ENCODE measurements around the gene POU2F2. TPM values are rescaled to one million over a fixed set of nuclear protein-coding genes. Genes with fewer than 3 reads are reported as not detected.

POU2F2 gene
- total RNA-seq, 6 experiments from 2014 or later: 0.18 to 3.0 (median 1.00) TPM

- H3K27me3 ChIP-seq: no peaks in the 10 kb centered on the region
- ATAC-seq: no peak
- 71% methylated on average over 1 of the region's 1 CpG for WGBS (ENCODE audit: insufficient coverage, low coverage, low lambda C conversion rate, missing lambda C conversion rate)
- H3K4me3 ChIP-seq: no peak overlapping the region
- intact Hi-C loops (cut with DNase I): no loop called here
- H3K27ac ChIP-seq: no peak overlapping the region
- H3K4me1 ChIP-seq: no peaks in the 10 kb centered on the region
- TF ChIP-seq POLR2A (IDR thresholded peaks at IDR 0.05) (no peak), CTCF (IDR thresholded peaks at IDR 0.05) (no peak)
- no peak for DNase-seq
- H3K9me3 ChIP-seq: no peaks in the 10 kb centered on the region
- no peaks in the 10 kb centered on the region for H3K36me3 ChIP-seq
Observed at GRCh38 chr19:42110658-42111057, 21.6 kb downstream of the POU2F2 start.

- Histone ChIP-seq H3K4me3 (no peak overlapping the region), H3K27ac (no peak overlapping the region), H3K4me1 (no peaks in the 10 kb centered on the region), H3K27me3 (no peaks in the 10 kb centered on the region), H3K9me3 (no peaks in the 10 kb centered on the region), H3K36me3 (no peaks in the 10 kb centered on the region)
- ATAC-seq (no peak), DNase-seq (no peak)
- intact Hi-C loops (cut with DNase I): no loop called here
- TF ChIP-seq CTCF (IDR thresholded peaks at IDR 0.05) (no peak), POLR2A (IDR thresholded peaks at IDR 0.05) (no peak)
- 69% methylated on average over 3 of the region's 3 CpGs for WGBS (ENCODE audit: insufficient coverage, low coverage, low lambda C conversion rate, missing lambda C conversion rate)
Observed at GRCh38 chr19:42109896-42110295, 22.4 kb downstream of the POU2F2 start.

GRCh38 chr19:42108527-42109389 lies 23.5 kb downstream of the POU2F2 start:
- no peak overlapping the region for H3K4me3 ChIP-seq
- no peaks in the 10 kb centered on the region for H3K27me3 ChIP-seq
- ATAC-seq (peak; percentile 87 to 99 (median 92)), DNase-seq (peak; percentile 71 to 77 (median 75))
- intact Hi-C loops (cut with DNase I): no loop called here
- 11% methylated on average over 12 of the region's 16 CpGs for WGBS (ENCODE audit: insufficient coverage, low coverage, low lambda C conversion rate, missing lambda C conversion rate)
- H3K4me1 ChIP-seq: no peaks in the 10 kb centered on the region
- H3K27ac ChIP-seq: no peak overlapping the region
- no peaks in the 10 kb centered on the region for H3K36me3 ChIP-seq
- TF ChIP-seq CTCF (IDR thresholded peaks at IDR 0.05) (peak; percentile 80 to 98 (median 91)), POLR2A (IDR thresholded peaks at IDR 0.05) (no peak)
- H3K9me3 ChIP-seq: no peaks in the 10 kb centered on the region

- TF ChIP-seq CTCF (IDR thresholded peaks at IDR 0.05) (no peak), POLR2A (IDR thresholded peaks at IDR 0.05) (no peak)
Observed at GRCh38 chr19:42105368-42105767, 26.9 kb downstream of the POU2F2 start.

More at GRCh38 chr19:42105368-42105767, 26.9 kb downstream of the POU2F2 start:
- DNase-seq (no peak), ATAC-seq (no peak)
- intact Hi-C loops (cut with DNase I): no loop called here
- H3K4me3 ChIP-seq: no peak overlapping the region
- no peak overlapping the region for H3K27ac ChIP-seq
- 35% methylated on average over 2 of the region's 2 CpGs for WGBS (ENCODE audit: insufficient coverage, low coverage, low lambda C conversion rate, missing lambda C conversion rate)
- no peaks in the 10 kb centered on the region for H3K27me3 ChIP-seq
- H3K4me1 ChIP-seq: no peaks in the 10 kb centered on the region
- no peaks in the 10 kb centered on the region for H3K9me3 ChIP-seq
- no peaks in the 10 kb centered on the region for H3K36me3 ChIP-seq
